Testis (tissue), 3 donors: Measurements from ENCODE around the gene RASGRF2. TPM values are rescaled to one million over a fixed set of nuclear protein-coding genes. Genes with fewer than 3 reads are reported as not detected.
"Not testable (repeated sequence)": the region's sequence is repeated elsewhere in the genome, so short reads cannot be mapped to it uniquely, and the experiment has no call there.

Experiments
- DNase-seq: peaks from one replicate; pipeline ENCODE4 v3.0.0-alpha.2; 2019
- H3K27ac ChIP-seq, 2 donors: fragments of 200-600 bp; sonication (generic); one replicate each; pipeline ENCODE4 v1.5.1; 2019
- H3K27me3 ChIP-seq: fragments of 200-600 bp; sonication (generic); one replicate; pipeline ENCODE4 v1.5.1; 2019
- H3K36me3 ChIP-seq: fragments of 200-600 bp; sonication (generic); one replicate; pipeline ENCODE4 v1.5.1; 2017; ENCODE audit warnings: low read depth; ENCODE audit errors: missing control alignments
- H3K4me1 ChIP-seq: fragments of 200-600 bp; sonication (generic); one replicate; pipeline ENCODE4 v1.5.1; 2019
- H3K4me3 ChIP-seq, 2 donors: fragments of 200-600 bp; sonication (generic); one replicate each; pipeline ENCODE4 v1.5.1; 2017 to 2019
- H3K9me3 ChIP-seq: fragments of 200-600 bp; sonication (generic); one replicate; pipeline ENCODE4 v1.5.1; 2017
- CTCF ChIP-seq, 3 experiments: fragments of 450-650 bp in 2 of 3; fragments of 200-600 bp in 1 of 3; sonication (generic) in 1 of 3; IDR thresholded peaks; one replicate each; pipeline ENCODE4 v1.5.1; 2016 to 2019; ENCODE audit warnings: antibody characterized with exemption in 3 of 3, mild to moderate bottlenecking in 2 of 3, moderate library complexity in 1 of 3
- POLR2A ChIP-seq: fragments of 450-650 bp; IDR thresholded peaks from one replicate; pipeline ENCODE4 v1.6.1; 2017; ENCODE audit warnings: antibody characterized with exemption, mild to moderate bottlenecking, moderate library complexity
- WGBS, 2 donors: methylation state at CpG; one replicate each; pipeline ENCODE4 v1.1.5; 2018; 5-methylcytosine and 5-hydroxymethylcytosine counted together
- intact Hi-C: fragments of 100-400 bp; cut with DNase I; formaldehyde crosslinking; loops from one replicate; pipeline ENCODE4 v1.15.1; 2023; ENCODE audit warnings: low total_unique reads
- polyA plus RNA-seq: library from polyadenylated mRNA; stranded (reverse); fragments of 350-450 nt; fragmentation: Illumina TruSeq; extraction: RNeasy Lipid Tissue Mini Kit (QIAGEN cat#74804); gene quantifications from one replicate; pipeline ENCODE4 v1.2.3, GENCODE V29; 2014; ENCODE audit warnings: low read depth, low replicate concordance; ENCODE audit not compliant: insufficient read depth
- total RNA-seq, 2 donors: library from RNA; depleted of rRNA; stranded (reverse); fragments of >200 nt; gene quantifications; one replicate each; pipeline ENCODE4 v1.2.3, GENCODE V29; 2016

RASGRF2 gene
- total and polyA plus RNA-seq, 3 donors from 2014 or later, result 6.2 to 11.3 (median 7.8) TPM

- Histone ChIP-seq H3K27ac (no peak overlapping the region), H3K4me1 (no peaks in the 10 kb centered on the region), H3K4me3 (no peak overlapping the region), H3K9me3 (no peaks in the 10 kb centered on the region), H3K36me3 (no peaks in the 10 kb centered on the region), H3K27me3 (no peaks in the 10 kb centered on the region)
- intact Hi-C loops, result no loop called here
- 71 to 83% methylated on average over 4 of the region's 4 CpGs for WGBS, 2 donors
- no peak for DNase-seq
- TF ChIP-seq CTCF (IDR thresholded peaks at IDR 0.05) (no peak), POLR2A (no peak)
These were observed 155.1 kb downstream of the RASGRF2 start for GRCh38 chr5:81115261-81115660.

GRCh38 chr5:81117566-81117965, 157.4 kb downstream of the RASGRF2 start:
- intact Hi-C loops, result no loop called here
- TF ChIP-seq POLR2A (no peak), CTCF (IDR thresholded peaks at IDR 0.05) (no peak)
- WGBS, 2 donors, result 86 to 94% methylated on average over 3 of the region's 3 CpGs

GRCh38 chr5:81121273-81121672, 161.1 kb downstream of the RASGRF2 start:
- 85 to 88% methylated on average over 5 of the region's 5 CpGs for WGBS, 2 donors

More at GRCh38 chr5:81117566-81117965, 157.4 kb downstream of the RASGRF2 start:
- H3K4me3 ChIP-seq, result no peak overlapping the region
- no peaks in the 10 kb centered on the region for H3K27me3 ChIP-seq
- H3K36me3 ChIP-seq, result no peaks in the 10 kb centered on the region
- no peaks in the 10 kb centered on the region for H3K9me3 ChIP-seq
- DNase-seq, result no peak
- H3K27ac ChIP-seq, result no peak overlapping the region
- no peaks in the 10 kb centered on the region for H3K4me1 ChIP-seq

GRCh38 chr5:81121836-81122630, 161.9 kb downstream of the RASGRF2 start:
- TF ChIP-seq POLR2A, result no peak
- no peak for TF ChIP-seq CTCF (IDR thresholded peaks at IDR 0.05)
- no peaks in the 10 kb centered on the region for H3K4me1 ChIP-seq
- no peaks in the 10 kb centered on the region for H3K36me3 ChIP-seq
- no peaks in the 10 kb centered on the region for H3K9me3 ChIP-seq
- WGBS, 2 donors, result 74% methylated on average over 7 of the region's 7 CpGs
- intact Hi-C loops, result no loop called here
- no peak for DNase-seq
- no peak overlapping the region for H3K4me3 ChIP-seq
- H3K27ac ChIP-seq, result no peak overlapping the region
- H3K27me3 ChIP-seq, result no peaks in the 10 kb centered on the region

More at GRCh38 chr5:81121273-81121672, 161.1 kb downstream of the RASGRF2 start:
- Histone ChIP-seq H3K9me3 (no peaks in the 10 kb centered on the region), H3K27me3 (no peaks in the 10 kb centered on the region), H3K4me3 (no peak overlapping the region), H3K27ac (no peak overlapping the region), H3K36me3 (no peaks in the 10 kb centered on the region), H3K4me1 (no peaks in the 10 kb centered on the region)
- TF ChIP-seq CTCF (IDR thresholded peaks at IDR 0.05), result no peak
- TF ChIP-seq POLR2A, result no peak
- intact Hi-C loops, result no loop called here
- DNase-seq, result no peak

- H3K36me3 ChIP-seq, H3K27me3 ChIP-seq, H3K9me3 ChIP-seq, H3K27ac ChIP-seq, intact Hi-C loops, H3K4me3 ChIP-seq, H3K4me1 ChIP-seq, DNase-seq: not testable (repeated sequence)
- WGBS, 2 donors, result 80 to 85% methylated on average over 6 of the region's 6 CpGs
These were observed 164.5 kb downstream of the RASGRF2 start for GRCh38 chr5:81124689-81125088.
